DOHH2 (cell line): ENCODE measurements around the gene DEFB116.
"Not testable (repeated sequence)": the region's sequence is repeated elsewhere in the genome, so short reads cannot be mapped to it uniquely, and the experiment has no call there.

Experiments
- H3F3A ChIP-seq: fragments of 200-600 bp; sonication (generic), shearing (Covaris generic); 2 replicates; pipeline ENCODE4 v1.6.0; 2016; ENCODE audit warnings: antibody characterized with exemption, mild to moderate bottlenecking; ENCODE audit not compliant: control insufficient read depth, insufficient read depth
- H3K27ac ChIP-seq: fragments of 200-600 bp; sonication (generic); 2 replicates; pipeline ENCODE4 v1.5.1; 2014; ENCODE audit warnings: low read depth, mild to moderate bottlenecking, low read length, moderate library complexity
- H3K27me3 ChIP-seq: fragments of 200-600 bp; sonication (generic); 2 replicates; pipeline ENCODE4 v1.6.1; 2014; ENCODE audit warnings: mild to moderate bottlenecking, low read length, mixed read lengths; ENCODE audit not compliant: control insufficient read depth
- H3K36me3 ChIP-seq: fragments of 200-600 bp; sonication (generic); 2 replicates; pipeline ENCODE4 v1.6.1; 2014; ENCODE audit warnings: mild to moderate bottlenecking, low read length, moderate library complexity, mixed read lengths; ENCODE audit not compliant: control insufficient read depth
- H3K4me1 ChIP-seq: fragments of 200-600 bp; sonication (generic); 2 replicates; pipeline ENCODE4 v1.6.1; 2014; ENCODE audit warnings: mild to moderate bottlenecking, low read length, mixed read lengths; ENCODE audit not compliant: control insufficient read depth
- H3K4me2 ChIP-seq: fragments of 200-600 bp; sonication (generic); 2 replicates; pipeline ENCODE4 v1.6.0; 2014; ENCODE audit warnings: mild to moderate bottlenecking, low read length, moderate library complexity
- H3K4me3 ChIP-seq: fragments of 200-600 bp; sonication (generic); 2 replicates; pipeline ENCODE4 v1.5.1; 2014; ENCODE audit warnings: mild to moderate bottlenecking, low read length, mixed read lengths
- H3K79me2 ChIP-seq: fragments of 200-600 bp; sonication (generic); 2 replicates; pipeline ENCODE4 v1.6.1; 2014; ENCODE audit warnings: mild to moderate bottlenecking, low read length, mixed read lengths; ENCODE audit not compliant: control insufficient read depth
- H3K9me2 ChIP-seq: fragments of 200-600 bp; sonication (generic); replicated peaks from 2 replicates; pipeline ENCODE4 v1.6.1; 2014; ENCODE audit warnings: mild to moderate bottlenecking, low read length, mixed read lengths; ENCODE audit not compliant: control insufficient read depth
- H3K9me3 ChIP-seq: fragments of 200-600 bp; sonication (generic); 2 replicates; pipeline ENCODE4 v1.6.1; 2014; ENCODE audit warnings: antibody characterized with exemption, low read length, mixed read lengths; ENCODE audit not compliant: control insufficient read depth, insufficient read depth
- H4K20me1 ChIP-seq: fragments of 200-600 bp; sonication (generic); 2 replicates; pipeline ENCODE4 v1.6.0; 2014; ENCODE audit warnings: low read depth, mild to moderate bottlenecking, antibody characterized with exemption, low read length, moderate library complexity; ENCODE audit not compliant: control insufficient read depth, insufficient read depth
- EZH2phosphoT487 ChIP-seq: fragments of 200-600 bp; sonication (generic); IDR thresholded peaks from 2 replicates; pipeline ENCODE4 v1.6.1; 2017; ENCODE audit warnings: borderline replicate concordance, mild to moderate bottlenecking, antibody characterized with exemption, low read length, moderate library complexity, mixed read lengths
- TF ChIP-seq, protein P1 (sequence below): fragments of 200-600 bp; sonication (generic); IDR thresholded peaks from one replicate; pipeline ENCODE4 v1.5.1; 2014; ENCODE audit warnings: antibody characterized with exemption, mild to moderate bottlenecking, low read depth, low read length; ENCODE audit not compliant: poor library complexity, severe bottlenecking

The DEFB116 gene

DNA sequence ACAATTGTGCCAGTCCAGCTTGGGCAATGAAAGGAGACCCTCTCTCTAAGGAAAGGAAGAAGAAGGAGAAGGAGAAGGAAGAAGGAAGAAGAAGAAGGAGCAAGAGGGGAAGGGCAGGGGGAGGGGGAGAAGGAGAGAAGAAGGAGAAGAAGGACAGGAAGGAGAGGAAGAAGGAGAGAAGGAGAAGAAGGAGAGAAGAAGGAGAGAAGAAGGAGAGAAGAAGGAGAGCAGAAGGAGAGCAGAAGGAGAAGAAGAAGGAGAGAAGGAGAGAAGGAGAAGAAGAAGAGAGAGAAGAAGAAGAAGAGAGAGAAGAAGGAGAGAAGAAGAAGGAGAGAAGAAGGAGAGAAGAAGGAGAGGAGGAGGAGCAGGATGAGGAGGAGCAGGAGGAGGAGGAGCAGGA, 22.5 kb upstream of the DEFB116 start:
- no peaks in the 10 kb centered on the region for H3K36me3 ChIP-seq
- H3K4me2 ChIP-seq, result no peak overlapping the region
- no peak overlapping the region for H3K27ac ChIP-seq

DNA sequence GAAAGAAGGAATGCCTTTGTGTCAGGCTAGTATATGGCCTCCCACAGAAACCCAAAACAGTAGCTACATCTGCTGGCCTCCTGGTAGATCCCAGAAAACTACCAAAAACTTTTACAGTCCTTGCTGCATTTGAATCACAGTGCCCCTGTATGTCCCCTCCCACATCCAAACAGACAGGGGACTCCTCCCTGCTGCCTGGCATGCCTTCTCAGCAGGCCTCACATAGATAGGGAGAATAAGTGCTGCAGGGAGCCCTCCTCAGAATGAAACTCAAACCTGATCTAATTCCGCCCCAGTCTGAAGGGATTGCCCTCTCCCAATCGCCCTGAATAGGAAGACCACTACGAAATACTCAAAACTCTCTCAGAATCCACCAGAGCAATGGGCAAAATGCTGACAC, 14.1 kb upstream of the DEFB116 start:
- Histone ChIP-seq H4K20me1 (no peaks in the 10 kb centered on the region), H3K9me3 (no peaks in the 10 kb centered on the region; the same call in 1 of the 2 replicates), H3K27ac (no peak overlapping the region), H3K4me2 (no peak overlapping the region), H3K36me3 (no peaks in the 10 kb centered on the region), H3K79me2 (no peaks in the 10 kb centered on the region), H3K4me3 (no peak overlapping the region), H3K9me2 (no peaks in the 10 kb centered on the region), H3K27me3 (no peaks in the 10 kb centered on the region), H3K4me1 (no peaks in the 10 kb centered on the region), H3F3A (no peaks in the 10 kb centered on the region)
- TF ChIP-seq EZH2phosphoT487, result no peak
- TF ChIP-seq, protein P1, sequence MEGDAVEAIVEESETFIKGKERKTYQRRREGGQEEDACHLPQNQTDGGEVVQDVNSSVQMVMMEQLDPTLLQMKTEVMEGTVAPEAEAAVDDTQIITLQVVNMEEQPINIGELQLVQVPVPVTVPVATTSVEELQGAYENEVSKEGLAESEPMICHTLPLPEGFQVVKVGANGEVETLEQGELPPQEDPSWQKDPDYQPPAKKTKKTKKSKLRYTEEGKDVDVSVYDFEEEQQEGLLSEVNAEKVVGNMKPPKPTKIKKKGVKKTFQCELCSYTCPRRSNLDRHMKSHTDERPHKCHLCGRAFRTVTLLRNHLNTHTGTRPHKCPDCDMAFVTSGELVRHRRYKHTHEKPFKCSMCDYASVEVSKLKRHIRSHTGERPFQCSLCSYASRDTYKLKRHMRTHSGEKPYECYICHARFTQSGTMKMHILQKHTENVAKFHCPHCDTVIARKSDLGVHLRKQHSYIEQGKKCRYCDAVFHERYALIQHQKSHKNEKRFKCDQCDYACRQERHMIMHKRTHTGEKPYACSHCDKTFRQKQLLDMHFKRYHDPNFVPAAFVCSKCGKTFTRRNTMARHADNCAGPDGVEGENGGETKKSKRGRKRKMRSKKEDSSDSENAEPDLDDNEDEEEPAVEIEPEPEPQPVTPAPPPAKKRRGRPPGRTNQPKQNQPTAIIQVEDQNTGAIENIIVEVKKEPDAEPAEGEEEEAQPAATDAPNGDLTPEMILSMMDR, result no peak

More for the DNA sequence above, 22.5 kb upstream of the DEFB116 start:
- no peaks in the 10 kb centered on the region for H3F3A ChIP-seq
- H3K9me2 ChIP-seq, result no peaks in the 10 kb centered on the region
- no peaks in the 10 kb centered on the region for H3K79me2 ChIP-seq
- no peaks in the 10 kb centered on the region for H3K4me1 ChIP-seq
- TF ChIP-seq, protein P1, result no peak
- TF ChIP-seq EZH2phosphoT487, result no peak
- H4K20me1 ChIP-seq, result no peaks in the 10 kb centered on the region
- H3K27me3 ChIP-seq, result no peaks in the 10 kb centered on the region
- no peaks in the 10 kb centered on the region for H3K9me3 ChIP-seq
- H3K4me3 ChIP-seq, result no peak overlapping the region

DNA sequence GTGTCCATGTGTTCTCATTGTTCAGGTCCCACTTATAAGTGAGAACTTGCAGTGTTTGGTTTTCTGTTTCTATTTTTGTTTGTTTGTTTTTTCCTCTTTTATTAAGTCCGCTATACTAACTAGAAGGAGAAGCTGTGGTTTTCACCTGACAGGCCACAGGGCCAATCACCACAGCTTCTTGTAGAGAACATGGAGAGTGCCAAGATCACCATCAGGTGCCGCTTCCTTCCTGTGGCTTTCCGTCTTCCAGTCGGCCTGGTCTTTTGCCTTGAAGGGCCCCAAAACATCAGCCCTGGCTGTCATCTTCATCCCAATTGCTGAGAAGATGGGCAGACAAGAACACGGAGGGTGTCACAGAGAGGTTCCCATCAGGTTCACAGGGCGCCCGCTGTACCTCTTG, 23.4 kb downstream of the DEFB116 start:
- H3K79me2 ChIP-seq, H3K27me3 ChIP-seq, H4K20me1 ChIP-seq, H3K27ac ChIP-seq, H3K4me3 ChIP-seq, H3K4me2 ChIP-seq, H3F3A ChIP-seq, H3K36me3 ChIP-seq, H3K9me3 ChIP-seq, H3K4me1 ChIP-seq, H3K9me2 ChIP-seq: not testable (repeated sequence)

DNA sequence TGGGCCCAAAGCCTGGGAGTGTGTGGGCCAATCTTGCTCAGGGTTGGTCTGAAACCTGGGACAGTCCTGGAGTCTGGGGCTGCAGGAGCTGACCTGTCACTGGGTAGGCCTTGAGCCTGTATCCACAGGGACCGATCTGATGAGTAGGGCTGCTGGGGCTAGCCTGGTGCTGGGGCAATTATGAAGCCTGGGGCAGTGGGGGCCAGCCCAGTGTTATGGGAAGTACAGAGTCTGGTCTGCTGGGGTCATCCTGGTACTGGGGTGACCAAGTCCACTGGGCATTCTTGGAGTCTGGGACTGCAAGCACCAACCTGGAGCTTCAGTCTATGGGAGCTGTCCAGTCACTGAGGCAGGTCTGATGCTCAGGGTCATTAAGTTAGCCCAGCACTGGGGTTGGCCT, 30.2 kb downstream of the DEFB116 start:
- no peak overlapping the region for H3K4me3 ChIP-seq
- no peaks in the 10 kb centered on the region for H3K9me3 ChIP-seq
- no peaks in the 10 kb centered on the region for H3K36me3 ChIP-seq
- H3K9me2 ChIP-seq, result no peaks in the 10 kb centered on the region
- H3K27me3 ChIP-seq, result no peaks in the 10 kb centered on the region
- H3K4me2 ChIP-seq, result no peak overlapping the region
- H4K20me1 ChIP-seq, result no peaks in the 10 kb centered on the region
- no peaks in the 10 kb centered on the region for H3K79me2 ChIP-seq
- no peak overlapping the region for H3K27ac ChIP-seq
- TF ChIP-seq EZH2phosphoT487, result no peak
- TF ChIP-seq, protein P1, result no peak
- no peaks in the 10 kb centered on the region for H3F3A ChIP-seq
- H3K4me1 ChIP-seq, result no peaks in the 10 kb centered on the region
